Measurements from ENCODE around the gene LCOR. TPM values are rescaled to one million over a fixed set of nuclear protein-coding genes. Genes with fewer than 3 reads are reported as not detected.

LCOR gene
- total and polyA plus RNA-seq, 9 of the 15 experiments (the other 6 are each of a cell fraction or from before 2014, with no cell fraction given), result 3.6 to 25.2 (median 14.4) TPM

DNA sequence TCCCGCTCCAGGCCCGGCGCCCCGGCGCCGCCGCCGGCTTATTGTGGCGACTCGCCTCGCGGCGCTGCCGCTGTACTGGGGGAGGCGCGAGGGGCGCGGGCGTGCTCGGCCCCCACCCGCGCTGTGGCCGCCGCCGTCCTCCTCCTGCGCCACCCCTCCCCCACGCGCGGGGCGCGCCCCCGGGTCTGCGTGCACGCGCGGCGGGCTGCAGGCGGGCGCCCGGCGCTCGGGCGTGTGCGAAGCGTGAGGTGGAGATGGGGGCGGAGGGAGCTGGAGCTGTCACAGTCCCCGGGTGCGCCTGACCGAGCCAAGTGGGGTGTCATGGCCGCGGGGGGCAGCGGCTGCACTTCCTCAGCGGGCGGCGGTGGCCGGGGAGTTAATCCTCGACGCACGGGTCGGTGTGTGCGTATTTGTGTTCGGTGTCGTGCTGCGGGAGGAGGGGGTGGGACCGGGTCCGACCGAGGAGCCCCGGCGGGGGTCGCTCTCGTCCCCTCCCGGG, 672 bp downstream of the LCOR start (continued):
- TF ChIP-seq, protein P1, sequence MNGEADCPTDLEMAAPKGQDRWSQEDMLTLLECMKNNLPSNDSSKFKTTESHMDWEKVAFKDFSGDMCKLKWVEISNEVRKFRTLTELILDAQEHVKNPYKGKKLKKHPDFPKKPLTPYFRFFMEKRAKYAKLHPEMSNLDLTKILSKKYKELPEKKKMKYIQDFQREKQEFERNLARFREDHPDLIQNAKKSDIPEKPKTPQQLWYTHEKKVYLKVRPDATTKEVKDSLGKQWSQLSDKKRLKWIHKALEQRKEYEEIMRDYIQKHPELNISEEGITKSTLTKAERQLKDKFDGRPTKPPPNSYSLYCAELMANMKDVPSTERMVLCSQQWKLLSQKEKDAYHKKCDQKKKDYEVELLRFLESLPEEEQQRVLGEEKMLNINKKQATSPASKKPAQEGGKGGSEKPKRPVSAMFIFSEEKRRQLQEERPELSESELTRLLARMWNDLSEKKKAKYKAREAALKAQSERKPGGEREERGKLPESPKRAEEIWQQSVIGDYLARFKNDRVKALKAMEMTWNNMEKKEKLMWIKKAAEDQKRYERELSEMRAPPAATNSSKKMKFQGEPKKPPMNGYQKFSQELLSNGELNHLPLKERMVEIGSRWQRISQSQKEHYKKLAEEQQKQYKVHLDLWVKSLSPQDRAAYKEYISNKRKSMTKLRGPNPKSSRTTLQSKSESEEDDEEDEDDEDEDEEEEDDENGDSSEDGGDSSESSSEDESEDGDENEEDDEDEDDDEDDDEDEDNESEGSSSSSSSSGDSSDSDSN (IDR thresholded peaks at IDR 0.05; ENCODE audit: borderline replicate concordance in 1 of 2, low read depth in 2 of 2, low read length in 2 of 2), result no peak
- 0 out of 2 replicates have a peak, but pooled peaks have one; percentile 18 for TF ChIP-seq ETS1 (conservative IDR thresholded peaks at IDR 0.05; ENCODE audit: control insufficient read depth, low read depth, low read length)
- peak; percentile 89 for TF ChIP-seq VEZF1 (CRISPR knock-in tag; IDR thresholded peaks at IDR 0.05)
- peak; percentile 49; the same call in 1 of the 2 replicates for TF ChIP-seq FOSL1 (tag; conservative IDR thresholded peaks at IDR 0.05)
- no peak for TF ChIP-seq ATF7 (IDR thresholded peaks at IDR 0.05)
- TF ChIP-seq CGGBP1 (CRISPR knock-in tag; IDR thresholded peaks at IDR 0.05), result no peak
- TF ChIP-seq, protein P2, sequence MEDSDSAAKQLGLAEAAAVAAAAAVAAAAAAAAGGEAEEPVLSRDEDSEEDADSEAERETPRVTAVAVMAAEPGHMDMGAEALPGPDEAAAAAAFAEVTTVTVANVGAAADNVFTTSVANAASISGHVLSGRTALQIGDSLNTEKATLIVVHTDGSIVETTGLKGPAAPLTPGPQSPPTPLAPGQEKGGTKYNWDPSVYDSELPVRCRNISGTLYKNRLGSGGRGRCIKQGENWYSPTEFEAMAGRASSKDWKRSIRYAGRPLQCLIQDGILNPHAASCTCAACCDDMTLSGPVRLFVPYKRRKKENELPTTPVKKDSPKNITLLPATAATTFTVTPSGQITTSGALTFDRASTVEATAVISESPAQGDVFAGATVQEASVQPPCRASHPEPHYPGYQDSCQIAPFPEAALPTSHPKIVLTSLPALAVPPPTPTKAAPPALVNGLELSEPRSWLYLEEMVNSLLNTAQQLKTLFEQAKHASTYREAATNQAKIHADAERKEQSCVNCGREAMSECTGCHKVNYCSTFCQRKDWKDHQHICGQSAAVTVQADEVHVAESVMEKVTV (CRISPR knock-in tag; IDR thresholded peaks at IDR 0.05), result no peak
- peak; percentile 56; the same call in 1 of the 2 replicates for TF ChIP-seq ZNF668 (CRISPR knock-in tag; IDR thresholded peaks at IDR 0.05)
